GOT3 (cell line): ENCODE measurements around the gene MYLK4.

Source experiments
- DNase-seq: peaks from one replicate; lab custom pipeline; 2025; ENCODE audit warnings: mixed read lengths; lab: John Stamatoyannopoulos, UW

Gene MYLK4

GRCh38 chr6:2755456-2755855 is 4.7 kb upstream of the MYLK4 start:
- no peak for DNase-seq

DNA sequence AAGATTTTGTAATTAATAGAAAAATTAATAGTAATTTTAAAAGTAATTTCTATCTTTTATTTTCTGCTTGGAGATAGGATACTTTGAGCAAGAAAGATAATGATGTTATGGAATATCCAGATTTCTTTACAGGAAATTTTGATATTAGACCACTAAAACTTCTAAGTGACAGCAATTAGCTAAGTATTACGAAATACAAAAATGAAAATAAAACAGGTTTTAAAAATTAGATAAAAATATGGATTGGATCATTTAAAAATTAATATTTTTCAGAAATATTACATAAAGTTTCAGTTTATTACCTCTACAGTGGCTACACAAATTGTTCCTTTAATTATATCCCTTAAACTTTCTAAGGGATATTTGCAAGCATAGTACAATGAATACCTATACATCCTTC is 4.2 kb upstream of the MYLK4 start:
- DNase-seq: no peak

DNA sequence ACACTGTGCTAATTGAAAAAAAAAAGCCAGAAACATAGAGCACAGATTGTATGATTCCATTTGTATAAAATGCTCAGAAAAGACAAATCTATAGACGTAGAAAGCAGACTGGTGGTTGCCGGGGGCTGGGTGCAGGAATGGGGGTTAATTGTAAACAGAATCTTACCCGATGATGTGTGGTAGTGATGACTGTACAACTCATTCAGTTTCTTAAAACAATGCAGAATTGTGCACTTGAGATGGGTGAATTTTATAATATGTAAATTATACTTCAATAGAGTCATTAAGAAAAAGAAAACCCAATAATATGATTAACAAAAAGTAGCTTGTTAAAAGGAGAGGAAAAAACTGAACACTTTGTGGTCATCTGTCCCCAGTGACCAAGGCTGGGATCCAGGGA is 3.7 kb upstream of the MYLK4 start:
- DNase-seq: no peak

- no peak for DNase-seq
Measured at GRCh38 chr6:2753743-2754142, 3.0 kb upstream of the MYLK4 start.

GRCh38 chr6:2753110-2753489 is 2.4 kb upstream of the MYLK4 start:
- no peak for DNase-seq

GRCh38 chr6:2752477-2753109 is 1.9 kb upstream of the MYLK4 start:
- no peak for DNase-seq

- DNase-seq: no peak
Measured at GRCh38 chr6:2751871-2752270, 1.1 kb upstream of the MYLK4 start.

DNA sequence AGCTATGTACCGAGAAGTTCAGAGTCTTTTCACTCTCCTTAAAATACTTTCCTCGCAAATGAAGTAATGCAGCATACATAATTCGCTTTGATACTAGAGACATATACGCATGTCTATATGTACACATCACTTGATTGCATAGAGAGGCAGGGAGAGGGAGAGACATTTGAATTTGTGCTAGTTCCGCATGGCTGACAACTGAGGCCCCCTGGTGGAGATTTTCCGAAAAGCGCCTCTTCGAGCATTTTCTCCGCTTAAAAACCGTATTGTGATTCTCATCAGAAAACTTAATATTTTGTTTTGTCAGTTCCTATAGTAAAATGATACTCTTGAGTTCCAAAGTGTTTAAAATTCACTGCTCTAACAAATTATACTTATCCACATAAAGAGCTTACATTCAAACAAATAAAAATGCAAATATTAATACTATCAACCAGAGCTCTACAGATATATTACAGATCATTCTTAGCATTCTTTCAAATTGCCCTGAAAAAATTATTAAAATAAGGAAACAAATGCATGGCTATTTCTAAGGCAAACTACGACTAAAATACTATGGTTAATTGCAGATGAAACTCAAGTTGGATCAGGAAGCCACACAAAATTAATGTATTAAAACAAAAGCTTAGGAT is 637 bp downstream of the MYLK4 start:
- no peak for DNase-seq

DNA sequence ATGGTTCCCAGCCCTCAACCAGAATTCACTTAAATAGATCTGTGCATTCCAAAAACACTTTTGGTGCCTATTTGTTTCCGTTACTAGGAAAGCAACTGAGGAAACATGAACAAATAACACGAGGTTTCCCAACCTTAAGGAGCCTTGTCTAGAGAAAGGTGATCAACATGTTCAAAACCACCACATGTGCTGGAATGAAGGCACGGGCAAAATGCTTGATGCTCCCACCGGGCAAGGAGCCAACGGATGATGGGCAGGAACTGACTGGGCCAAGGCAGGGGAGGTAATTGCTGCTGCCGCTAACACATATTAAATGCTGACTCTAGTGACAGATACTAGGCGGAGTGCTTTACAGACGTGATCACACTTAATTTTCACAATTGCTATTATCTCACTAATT is 2.5 kb downstream of the MYLK4 start:
- no peak for DNase-seq

DNA sequence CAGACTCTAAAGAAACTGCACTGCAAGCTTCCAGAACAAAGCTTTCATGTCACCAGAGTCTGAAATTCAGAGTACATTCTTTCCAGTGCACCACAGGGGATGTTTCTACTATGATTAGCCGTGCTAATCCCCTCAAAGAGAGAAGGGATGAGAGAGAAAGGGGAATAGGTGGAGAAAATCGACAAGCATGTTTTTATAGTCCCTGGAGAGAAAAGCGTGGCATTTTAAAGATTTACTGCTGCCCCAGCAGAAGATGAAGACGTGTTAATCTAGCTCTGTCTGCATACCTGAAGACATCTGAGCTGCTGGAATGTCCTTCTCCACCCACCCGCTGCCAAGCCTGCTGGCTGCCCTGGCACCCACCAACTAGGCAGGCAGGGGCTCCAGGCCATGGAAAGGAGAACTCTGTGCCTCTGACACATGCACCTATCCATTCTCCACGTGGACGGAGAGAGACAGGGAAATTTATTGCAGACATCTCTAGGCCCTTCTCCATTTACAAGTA is 4.1 kb downstream of the MYLK4 start:
- no peak for DNase-seq

GRCh38 chr6:2745246-2745645 is 5.5 kb downstream of the MYLK4 start:
- no peak for DNase-seq

DNA sequence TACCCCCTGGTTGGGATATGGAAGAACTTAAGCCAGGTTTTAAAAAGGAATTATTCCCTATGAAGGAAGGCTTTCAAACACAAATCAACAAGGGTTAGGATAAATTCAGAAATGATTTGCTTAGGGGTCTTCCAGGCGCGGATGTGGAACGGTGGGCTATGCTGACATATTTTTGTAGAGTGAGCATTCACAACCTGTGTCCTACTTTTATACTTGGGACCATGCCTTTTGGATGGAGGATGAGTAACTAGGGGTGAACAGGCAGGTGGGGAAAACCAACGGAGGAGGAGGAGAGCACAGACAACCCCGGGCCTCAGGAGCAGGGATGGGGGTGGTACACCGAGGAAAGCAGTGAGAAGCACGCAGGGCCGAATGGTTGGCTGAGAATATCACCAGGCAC is 5.9 kb downstream of the MYLK4 start:
- no peak for DNase-seq

- no peak for DNase-seq
Measured at GRCh38 chr6:2744209-2744771, 6.4 kb downstream of the MYLK4 start.

DNA sequence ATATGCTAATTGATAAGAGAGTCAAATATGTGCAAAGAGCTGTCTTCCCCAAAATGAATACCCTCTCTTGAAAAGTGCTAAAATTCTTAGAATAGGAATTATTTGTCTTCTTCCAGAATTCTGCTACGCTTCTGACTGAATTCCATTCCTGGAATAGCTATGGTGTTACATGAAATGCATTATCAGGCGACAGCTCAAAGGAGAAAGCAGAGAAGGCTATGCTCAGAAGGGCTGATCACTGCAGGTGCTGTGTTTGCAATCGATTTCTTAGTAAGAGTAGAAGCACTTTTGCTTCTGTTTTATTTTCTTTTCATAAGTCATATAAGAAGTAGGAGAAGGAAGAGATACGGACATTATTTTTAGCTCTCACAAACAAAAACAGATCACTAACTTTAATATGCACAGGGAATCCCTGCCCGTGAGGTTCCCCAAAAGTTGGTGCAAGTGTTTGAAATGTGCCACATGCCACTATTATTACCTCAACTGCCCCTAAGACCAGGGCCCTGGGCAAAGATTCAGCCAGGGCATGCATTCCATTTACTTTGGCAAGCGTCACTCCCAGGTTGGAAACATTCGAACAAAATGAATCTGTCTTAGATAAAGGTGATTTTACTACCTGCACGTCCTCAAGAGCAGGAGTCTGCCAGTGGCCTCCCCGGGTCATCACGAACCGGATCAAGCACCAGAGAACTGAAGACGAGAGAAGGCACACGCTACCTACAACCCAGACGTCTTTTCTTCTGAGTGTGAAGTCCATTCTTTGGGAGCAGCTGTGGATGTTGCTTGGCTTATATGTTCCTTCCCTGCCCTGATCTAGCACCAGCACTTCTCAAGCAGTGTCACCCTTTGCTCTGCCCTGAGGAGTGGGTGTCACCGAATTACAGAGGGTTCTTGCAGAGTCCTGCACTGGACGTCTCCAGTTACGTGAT is 7.2 kb downstream of the MYLK4 start:
- no peak for DNase-seq

DNA sequence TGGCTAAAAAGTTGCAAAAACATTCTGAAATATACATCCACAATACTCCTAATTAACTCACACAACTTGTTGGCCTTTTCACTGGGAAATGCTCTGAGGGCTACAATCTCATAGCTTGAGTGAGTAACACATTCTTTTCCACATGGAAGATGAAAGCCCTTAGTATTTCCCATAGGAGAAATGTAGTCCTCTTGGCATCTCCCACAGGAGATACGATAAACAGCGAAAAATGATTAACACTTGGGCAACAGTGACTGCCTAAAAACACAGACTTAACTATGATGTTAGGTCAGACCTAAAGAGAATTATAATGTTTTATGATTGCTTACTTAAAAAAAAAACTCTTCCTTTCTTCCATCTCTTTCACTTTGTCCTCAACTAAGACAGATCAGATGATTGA is 9.0 kb downstream of the MYLK4 start:
- DNase-seq: no peak

GRCh38 chr6:2740581-2740980 is 10.1 kb downstream of the MYLK4 start:
- DNase-seq: no peak

- DNase-seq: no peak
Measured at GRCh38 chr6:2739335-2739734, 11.4 kb downstream of the MYLK4 start.

DNA sequence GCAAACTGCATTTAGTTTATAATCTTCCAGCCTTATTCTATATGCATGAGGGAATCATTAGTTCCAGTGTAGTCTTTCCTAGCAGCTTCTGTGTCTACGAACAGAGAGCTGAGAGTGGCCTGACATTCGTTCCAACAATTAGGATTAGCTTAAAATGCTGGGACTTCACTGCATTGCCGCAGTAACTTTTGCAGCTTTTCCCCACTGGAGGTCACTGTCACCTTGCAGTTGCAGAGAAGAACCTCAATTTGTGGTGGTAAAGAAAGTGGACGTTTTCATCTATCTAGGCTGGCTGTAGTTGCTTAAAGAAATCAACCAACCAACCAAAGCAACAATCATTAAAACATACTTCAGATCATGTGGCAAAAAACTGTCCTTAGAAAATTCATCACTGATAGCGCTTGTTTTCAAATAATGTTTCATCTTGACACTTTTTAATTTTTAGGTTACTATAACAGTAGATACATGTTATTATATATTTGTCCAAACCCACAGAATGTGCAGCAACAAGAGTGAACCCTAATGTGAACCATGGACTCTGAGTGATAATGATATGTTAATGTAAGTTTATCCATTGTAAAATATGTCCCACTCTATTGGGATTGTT is 12.2 kb downstream of the MYLK4 start:
- DNase-seq: no peak

GRCh38 chr6:2737885-2738284 is 12.8 kb downstream of the MYLK4 start:
- no peak for DNase-seq

DNA sequence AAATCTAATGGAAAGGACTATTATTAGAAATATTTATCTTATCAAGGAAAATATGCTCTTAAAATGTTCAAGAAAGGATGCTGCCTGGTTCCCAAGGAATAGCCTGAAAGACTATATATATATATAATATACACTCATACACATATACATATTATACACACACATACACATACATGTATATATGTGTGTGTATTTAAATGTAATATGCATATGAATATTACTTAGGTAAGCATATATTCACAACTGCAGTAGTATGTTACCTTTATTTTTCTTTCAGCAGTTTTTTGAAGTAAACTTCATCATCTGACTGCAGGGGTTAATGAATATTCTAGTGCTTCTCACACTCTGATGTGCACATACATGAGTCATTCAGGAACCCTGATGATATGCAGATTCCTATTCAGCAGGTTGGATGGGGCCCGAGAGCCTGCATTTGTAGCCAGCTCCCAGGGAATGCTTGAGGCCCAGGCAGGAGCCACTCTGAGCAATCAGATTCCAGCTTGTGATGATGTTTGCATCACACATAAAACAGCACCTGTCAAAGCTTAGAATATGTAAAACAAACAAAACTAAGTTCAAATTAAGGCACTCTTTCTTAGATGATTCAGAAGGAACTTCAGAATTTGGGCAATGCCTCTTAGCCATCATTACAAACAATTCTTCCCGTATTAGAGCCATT is 16.1 kb downstream of the MYLK4 start:
- DNase-seq: no peak

- DNase-seq: no peak
Measured at GRCh38 chr6:2733736-2734480, 16.8 kb downstream of the MYLK4 start.
